Measurements from ENCODE around the gene HHATL.

DNA sequence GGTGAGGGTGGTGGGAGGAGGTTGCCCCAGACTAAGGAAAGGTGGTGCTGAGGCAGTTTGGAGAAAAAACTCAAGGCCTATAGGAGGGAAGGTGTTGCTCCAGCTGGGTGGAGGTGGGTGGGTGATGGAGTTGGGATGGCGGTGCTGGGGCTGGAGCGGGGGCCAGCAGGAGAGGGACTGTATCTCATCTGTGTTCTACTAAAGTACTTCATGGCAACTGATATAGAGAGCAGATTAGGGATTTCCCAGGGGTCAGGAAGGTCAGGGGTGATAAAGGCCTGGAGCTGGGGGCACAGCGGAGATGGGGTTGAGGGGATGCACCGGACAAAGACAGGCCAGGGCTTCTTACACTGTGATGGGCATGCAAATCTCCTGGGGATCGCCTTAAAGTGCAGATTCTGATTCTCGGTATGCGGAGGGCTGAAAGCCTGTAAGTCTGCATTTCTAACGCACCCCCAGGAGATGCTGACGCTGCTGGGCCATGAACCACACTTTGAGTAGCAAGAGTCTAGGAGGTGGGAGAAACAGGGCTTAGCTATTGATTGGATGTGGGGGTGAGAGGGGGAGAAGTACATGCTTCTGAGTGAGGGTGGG is 13.1 kb downstream of the HHATL start:
- TF ChIP-seq EZH2 (IDR thresholded peaks at IDR 0.05; ENCODE audit: insufficient read depth, low read length), result no peak
- TF ChIP-seq, protein P1, sequence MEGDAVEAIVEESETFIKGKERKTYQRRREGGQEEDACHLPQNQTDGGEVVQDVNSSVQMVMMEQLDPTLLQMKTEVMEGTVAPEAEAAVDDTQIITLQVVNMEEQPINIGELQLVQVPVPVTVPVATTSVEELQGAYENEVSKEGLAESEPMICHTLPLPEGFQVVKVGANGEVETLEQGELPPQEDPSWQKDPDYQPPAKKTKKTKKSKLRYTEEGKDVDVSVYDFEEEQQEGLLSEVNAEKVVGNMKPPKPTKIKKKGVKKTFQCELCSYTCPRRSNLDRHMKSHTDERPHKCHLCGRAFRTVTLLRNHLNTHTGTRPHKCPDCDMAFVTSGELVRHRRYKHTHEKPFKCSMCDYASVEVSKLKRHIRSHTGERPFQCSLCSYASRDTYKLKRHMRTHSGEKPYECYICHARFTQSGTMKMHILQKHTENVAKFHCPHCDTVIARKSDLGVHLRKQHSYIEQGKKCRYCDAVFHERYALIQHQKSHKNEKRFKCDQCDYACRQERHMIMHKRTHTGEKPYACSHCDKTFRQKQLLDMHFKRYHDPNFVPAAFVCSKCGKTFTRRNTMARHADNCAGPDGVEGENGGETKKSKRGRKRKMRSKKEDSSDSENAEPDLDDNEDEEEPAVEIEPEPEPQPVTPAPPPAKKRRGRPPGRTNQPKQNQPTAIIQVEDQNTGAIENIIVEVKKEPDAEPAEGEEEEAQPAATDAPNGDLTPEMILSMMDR (IDR thresholded peaks at IDR 0.05; ENCODE audit: insufficient read depth, low read depth, low read length), result no peak
